CD4-positive, alpha-beta memory T cell (primary cell): ENCODE results near the gene ZNF451. TPM values are rescaled to one million over a fixed set of nuclear protein-coding genes. Genes with fewer than 3 reads are reported as not detected.

Experiments used
- CTCF ChIA-PET: fragments of 350-600 bp; sonication (Branson Sonifier 250); formaldehyde crosslinking; loops from one replicate; lab custom pipeline; 2021; ENCODE audit warnings: inconsistent platforms; ENCODE audit not compliant: partially characterized antibody; lab: Charles Lee
- POLR2A ChIA-PET: fragments of 350-600 bp; sonication (Branson Sonifier 250); formaldehyde crosslinking; loops from one replicate; lab custom pipeline; 2021; ENCODE audit not compliant: partially characterized antibody; lab: Charles Lee
- DNase-seq, 5 donors: peaks; one replicate each; pipeline versions ENCODE4 v3.0.0 to v3.0.0-alpha.2; 2020 to 2022; ENCODE audit warnings: mixed read lengths in 1 of 5
- H3K27ac ChIP-seq: one replicate; pipeline ENCODE4 v1.7.0; 2013; ENCODE audit warnings: low read depth, low read length
- H3K27me3 ChIP-seq: 2 replicates; pipeline ENCODE4 v1.7.0; 2013; ENCODE audit warnings: mild to moderate bottlenecking, low read length, moderate library complexity; ENCODE audit not compliant: insufficient read depth
- H3K36me3 ChIP-seq: 2 replicates; pipeline ENCODE4 v1.7.0; 2013; ENCODE audit warnings: mild to moderate bottlenecking, low read length, moderate library complexity; ENCODE audit not compliant: insufficient read depth
- H3K4me1 ChIP-seq: 2 replicates; pipeline ENCODE4 v1.7.0; 2013; ENCODE audit warnings: mild to moderate bottlenecking, low read length, moderate library complexity; ENCODE audit not compliant: insufficient read depth
- H3K4me3 ChIP-seq, 2 donors: one replicate each; pipeline ENCODE4 v1.7.0; 2013; ENCODE audit warnings: low read length in 2 of 2, mild to moderate bottlenecking in 1 of 2
- H3K9me3 ChIP-seq, 2 donors: one replicate each; pipeline ENCODE4 v1.7.0; 2013; ENCODE audit warnings: low read length in 2 of 2, control low read depth in 1 of 2; ENCODE audit not compliant: control insufficient read depth in 1 of 2
- H3K27ac Mint-ChIP-seq, 7 donors: one replicate each; pipeline ENCODE4 v1.8.0; 2020 to 2021; ENCODE audit warnings: mixed read lengths in 7 of 7, mild to moderate bottlenecking in 6 of 7, inconsistent platforms in 3 of 7, moderate library complexity in 3 of 7
- H3K27me3 Mint-ChIP-seq, 2 donors: one replicate each; pipeline ENCODE4 v1.8.0; 2020 to 2021; ENCODE audit warnings: mixed read lengths in 2 of 2
- H3K36me3 Mint-ChIP-seq, 2 donors: one replicate each; pipeline ENCODE4 v1.8.0; 2020 to 2021; ENCODE audit warnings: mixed read lengths in 2 of 2, inconsistent platforms in 1 of 2, mild to moderate bottlenecking in 1 of 2
- H3K4me1 Mint-ChIP-seq, 4 donors: one replicate each; pipeline ENCODE4 v1.8.0; 2020 to 2021; ENCODE audit warnings: mixed read lengths in 4 of 4, mild to moderate bottlenecking in 1 of 4
- H3K4me3 Mint-ChIP-seq, 8 donors: one replicate each; pipeline ENCODE4 v1.8.0; 2020 to 2021; ENCODE audit warnings: mixed read lengths in 8 of 8, mild to moderate bottlenecking in 7 of 8, moderate library complexity in 6 of 8, inconsistent platforms in 3 of 8
- H3K9me3 Mint-ChIP-seq, 8 donors: one replicate each; pipeline ENCODE4 v1.8.0; 2020 to 2021; ENCODE audit warnings: mixed read lengths in 8 of 8, mild to moderate bottlenecking in 5 of 8, inconsistent platforms in 3 of 8, moderate library complexity in 1 of 8
- intact Hi-C: fragments of 100-400 bp; cut with micrococcal nuclease; formaldehyde crosslinking; loops from one replicate; pipeline ENCODE4 v1.15.1; 2023
- polyA plus RNA-seq, 2 donors: library from polyadenylated mRNA; unstranded; fragments of 300-500 nt; fragmentation: Illumina TruSeq; gene quantifications; one replicate each; pipeline ENCODE4 v1.2.3, GENCODE V29; 2021
- total RNA-seq, 2 experiments: library from RNA; stranded (reverse); gene quantifications; one replicate each; pipeline ENCODE4 v1.2.3, GENCODE V29; 2021

Gene ZNF451
- total and polyA plus RNA-seq, 4 experiments from 2014 or later = 26.1 to 97.7 (median 54.7) TPM

DNA sequence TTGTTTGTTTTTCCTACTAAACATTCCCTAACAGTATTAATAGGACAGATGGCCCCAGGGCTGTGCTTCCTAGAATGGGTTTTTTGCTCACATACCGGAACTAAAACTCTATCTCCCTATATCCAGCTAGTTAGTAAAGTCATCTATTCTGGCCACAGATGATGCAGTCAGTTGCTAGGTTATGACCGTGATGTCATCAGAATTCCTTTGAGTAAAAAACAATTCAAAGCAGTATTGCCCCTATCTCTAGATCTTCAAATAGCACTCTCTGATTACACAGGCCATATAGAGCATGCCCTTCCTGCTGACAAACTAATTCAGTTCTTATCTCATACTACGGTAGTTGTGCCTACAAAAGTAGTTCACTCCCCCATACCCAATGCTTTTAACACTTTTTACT is 17.9 kb upstream of the ZNF451 start:
- no peaks in the 10 kb centered on the region for H3K27me3 ChIP-seq
- no peaks in the 10 kb centered on the region for H3K9me3 ChIP-seq
- Mint-ChIP-seq H3K4me1 (no peaks in the 10 kb centered on the region), H3K9me3 (no peaks in the 10 kb centered on the region), H3K36me3 (peaks cover 7% of the 10 kb centered on the region in 2 donors), H3K27me3 (no peaks in the 10 kb centered on the region), H3K27ac (no peak overlapping the region), H3K4me3 (no peak overlapping the region)
- ChIA-PET CTCF (no interaction called here), POLR2A (no interaction called here)
- no peaks in the 10 kb centered on the region for H3K4me1 ChIP-seq
- DNase-seq = no peak
- H3K4me3 ChIP-seq = no peak overlapping the region
- no peaks in the 10 kb centered on the region for H3K36me3 ChIP-seq
- intact Hi-C loops = no loop called here
- no peak overlapping the region for H3K27ac ChIP-seq

DNA sequence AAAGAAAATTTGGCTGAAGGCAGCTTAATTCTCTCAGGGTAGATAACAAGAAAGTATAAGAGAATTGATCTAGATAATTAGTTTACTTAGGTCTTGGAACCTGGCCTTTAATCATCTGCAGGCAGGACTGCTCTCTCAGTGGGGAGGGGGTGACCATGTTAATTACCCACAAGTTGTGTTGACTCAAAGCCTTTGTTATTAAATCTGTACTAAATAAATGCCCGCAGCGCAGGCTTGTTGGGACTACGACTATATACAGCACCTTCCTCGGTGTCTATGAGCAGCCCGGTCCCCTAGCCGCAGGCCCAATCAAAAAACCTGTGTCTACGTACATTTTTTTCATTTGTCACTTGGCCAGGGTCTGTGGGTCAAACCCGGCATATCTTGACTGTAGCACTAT is 15.6 kb upstream of the ZNF451 start:
- ChIA-PET CTCF (no interaction called here), POLR2A (no interaction called here)
- H3K4me3 ChIP-seq = no peak overlapping the region
- no peaks in the 10 kb centered on the region for H3K36me3 ChIP-seq
- no peak overlapping the region for H3K27ac ChIP-seq
- no peak for DNase-seq
- Mint-ChIP-seq H3K36me3 (peaks cover 5 to 16% of the 10 kb centered on the region in 2 donors), H3K27me3 (no peaks in the 10 kb centered on the region), H3K9me3 (no peaks in the 10 kb centered on the region), H3K4me3 (no peak overlapping the region), H3K4me1 (no peaks in the 10 kb centered on the region), H3K27ac (no peak overlapping the region)
- no peaks in the 10 kb centered on the region for H3K4me1 ChIP-seq
- intact Hi-C loops = no loop called here
- H3K27me3 ChIP-seq = no peaks in the 10 kb centered on the region
- H3K9me3 ChIP-seq = no peaks in the 10 kb centered on the region

DNA sequence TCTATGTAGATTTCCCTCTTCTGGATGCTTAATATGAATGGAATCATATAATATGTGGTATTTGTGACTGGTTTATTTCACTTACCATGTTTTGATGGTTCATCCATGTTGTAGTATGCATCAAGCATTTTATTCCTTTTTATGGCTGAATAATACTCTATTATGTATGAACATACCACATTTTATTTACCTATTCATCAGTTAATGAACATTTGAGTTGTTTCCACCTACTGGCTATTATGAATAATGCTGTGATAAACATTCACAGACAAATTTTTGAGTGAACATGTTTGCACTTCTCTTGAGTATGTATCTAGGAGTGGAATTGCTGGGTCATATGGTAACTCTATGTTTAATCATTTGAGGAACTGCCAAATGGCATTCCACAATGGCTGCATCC is 14.9 kb upstream of the ZNF451 start:
- no peaks in the 10 kb centered on the region for H3K27me3 Mint-ChIP-seq
- H3K4me3 Mint-ChIP-seq = no peak overlapping the region
- Histone ChIP-seq H3K4me1 (no peaks in the 10 kb centered on the region), H3K36me3 (no peaks in the 10 kb centered on the region), H3K27me3 (no peaks in the 10 kb centered on the region), H3K9me3 (no peaks in the 10 kb centered on the region), H3K27ac (no peak overlapping the region), H3K4me3 (no peak overlapping the region)
- H3K36me3 Mint-ChIP-seq = peaks cover 5 to 17% of the 10 kb centered on the region in 2 donors
- POLR2A ChIA-PET = no interaction called here
- CTCF ChIA-PET = no interaction called here
- no peak for DNase-seq
- peaks cover 0 to 2% (median 0%) of the 10 kb centered on the region in 8 donors for H3K9me3 Mint-ChIP-seq
- no peaks in the 10 kb centered on the region for H3K4me1 Mint-ChIP-seq
- intact Hi-C loops = no loop called here
- H3K27ac Mint-ChIP-seq = no peak overlapping the region

- H3K4me3 ChIP-seq = no peak overlapping the region
- no peak overlapping the region for H3K27ac ChIP-seq
- H3K4me1 ChIP-seq = no peaks in the 10 kb centered on the region
- H3K27ac Mint-ChIP-seq = no peak overlapping the region
- H3K9me3 ChIP-seq = no peaks in the 10 kb centered on the region
- no peaks in the 10 kb centered on the region for H3K4me1 Mint-ChIP-seq
- POLR2A ChIA-PET = no interaction called here
- CTCF ChIA-PET = no interaction called here
- no peaks in the 10 kb centered on the region for H3K27me3 ChIP-seq
- H3K27me3 Mint-ChIP-seq = no peaks in the 10 kb centered on the region
- no peak for DNase-seq
- peaks cover 0 to 7% (median 2%) of the 10 kb centered on the region in 8 donors for H3K9me3 Mint-ChIP-seq
- H3K36me3 Mint-ChIP-seq = peaks cover 10 to 30% of the 10 kb centered on the region in 2 donors
- intact Hi-C loops = no loop called here
- H3K4me3 Mint-ChIP-seq = no peak overlapping the region
- H3K36me3 ChIP-seq = no peaks in the 10 kb centered on the region
Measured at GRCh38 chr6:57078531-57079207, 11.3 kb upstream of the ZNF451 start.

DNA sequence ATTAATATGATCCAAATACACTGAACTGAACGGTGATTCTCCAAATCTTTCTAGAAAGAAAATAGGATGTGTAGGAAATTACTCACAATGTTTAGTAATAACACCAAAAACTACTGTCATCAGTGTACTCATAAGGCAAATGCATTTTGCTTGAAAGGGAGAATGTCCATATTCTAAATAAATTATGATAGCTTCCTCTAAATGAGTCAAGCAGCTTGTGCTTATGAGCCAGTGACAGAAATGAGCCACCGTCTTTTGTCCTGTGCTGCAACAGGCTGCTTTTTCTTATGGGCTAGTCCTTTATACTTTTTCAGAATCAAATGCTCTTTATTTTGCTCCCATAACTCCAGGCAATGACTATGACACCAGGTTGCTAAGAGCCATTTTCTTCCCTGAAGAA is 4.5 kb upstream of the ZNF451 start:
- Histone ChIP-seq H3K9me3 (no peaks in the 10 kb centered on the region), H3K4me3 (no peak overlapping the region), H3K27me3 (no peaks in the 10 kb centered on the region), H3K36me3 (no peaks in the 10 kb centered on the region), H3K27ac (no peak overlapping the region), H3K4me1 (peaks cover 5% of the 10 kb centered on the region)
- no peak overlapping the region for H3K4me3 Mint-ChIP-seq
- peaks cover 0 to 2% (median 0%) of the 10 kb centered on the region in 8 donors for H3K9me3 Mint-ChIP-seq
- intact Hi-C loops = no loop called here
- ChIA-PET POLR2A (no interaction called here), CTCF (no interaction called here)
- H3K27me3 Mint-ChIP-seq = no peaks in the 10 kb centered on the region
- peaks cover 9 to 10% of the 10 kb centered on the region in 2 donors for H3K36me3 Mint-ChIP-seq
- H3K4me1 Mint-ChIP-seq = peaks cover 3 to 8% (median 6%) of the 10 kb centered on the region in 4 donors
- DNase-seq = no peak
- peak overlapping the region in 1 of 7 donors; percentile 9 for H3K27ac Mint-ChIP-seq

DNA sequence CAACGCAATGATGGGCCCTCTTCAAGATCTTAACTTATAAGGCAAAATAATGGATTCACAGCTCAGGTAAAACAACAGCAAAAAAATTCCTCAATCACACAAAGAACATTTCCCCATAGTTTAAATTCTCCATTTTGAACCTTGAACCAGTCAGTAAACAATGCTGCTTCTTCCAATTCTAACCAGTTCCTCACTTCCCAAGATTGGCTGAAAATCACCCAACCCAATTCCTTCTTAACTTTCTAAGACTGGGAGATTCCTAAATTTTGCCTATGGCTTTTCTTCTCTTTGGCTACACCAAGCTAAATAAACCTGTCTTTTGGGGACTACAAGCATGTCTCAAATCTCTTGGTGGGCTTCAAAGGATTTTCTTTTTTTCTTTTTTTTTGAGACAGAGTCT is 3.1 kb upstream of the ZNF451 start:
- Histone ChIP-seq H3K9me3 (no peaks in the 10 kb centered on the region), H3K4me3 (no peak overlapping the region), H3K36me3 (no peaks in the 10 kb centered on the region), H3K27ac (no peak overlapping the region), H3K4me1 (peaks cover 12% of the 10 kb centered on the region), H3K27me3 (no peaks in the 10 kb centered on the region)
- H3K27me3 Mint-ChIP-seq = no peaks in the 10 kb centered on the region
- H3K4me1 Mint-ChIP-seq = peaks cover 8 to 16% (median 12%) of the 10 kb centered on the region in 4 donors
- no peak for DNase-seq
- POLR2A ChIA-PET = interaction anchor here (0.6 kb wide), 1 partner anchor 85 kb away, joined by 4 read pairs; the partner anchor contains the start of gene BAG2
- intact Hi-C loops = no loop called here
- H3K27ac Mint-ChIP-seq = peak overlapping the region in 1 of 7 donors; percentile 39
- no peaks in the 10 kb centered on the region for H3K9me3 Mint-ChIP-seq
- no peak overlapping the region for H3K4me3 Mint-ChIP-seq
- peaks cover 6 to 15% of the 10 kb centered on the region in 2 donors for H3K36me3 Mint-ChIP-seq
- CTCF ChIA-PET = no interaction called here

DNA sequence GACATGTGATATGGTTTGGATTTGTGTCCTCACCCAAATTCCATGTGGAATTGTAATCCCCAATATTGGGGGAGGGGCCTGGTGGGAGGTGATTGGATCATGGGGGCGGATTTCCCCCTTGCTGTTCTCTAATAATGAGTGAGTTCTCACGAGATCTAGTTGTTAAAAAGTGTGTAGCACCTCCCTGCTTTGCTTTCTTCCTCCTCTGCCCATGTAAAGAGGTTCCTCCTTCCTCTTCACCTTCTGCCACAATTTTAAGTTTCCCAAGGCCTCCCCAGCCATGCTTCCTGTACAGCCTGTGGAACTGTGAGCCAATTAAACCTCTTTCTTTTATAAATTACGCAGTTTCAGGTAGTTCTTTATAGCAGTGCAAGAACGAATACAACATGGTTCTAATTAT is 2.1 kb upstream of the ZNF451 start:
- Histone ChIP-seq H3K27ac (no peak overlapping the region), H3K36me3 (no peaks in the 10 kb centered on the region), H3K4me1 (peaks cover 22% of the 10 kb centered on the region), H3K9me3 (no peaks in the 10 kb centered on the region), H3K27me3 (no peaks in the 10 kb centered on the region), H3K4me3 (no peak overlapping the region)
- no peak overlapping the region for H3K4me3 Mint-ChIP-seq
- H3K9me3 Mint-ChIP-seq = no peaks in the 10 kb centered on the region
- ChIA-PET POLR2A (no interaction called here), CTCF (no interaction called here)
- peaks cover 13 to 26% (median 20%) of the 10 kb centered on the region in 4 donors for H3K4me1 Mint-ChIP-seq
- peaks cover 7 to 18% of the 10 kb centered on the region in 2 donors for H3K36me3 Mint-ChIP-seq
- H3K27ac Mint-ChIP-seq = no peak overlapping the region
- no peaks in the 10 kb centered on the region for H3K27me3 Mint-ChIP-seq
- no peak for DNase-seq
- intact Hi-C loops = no loop called here
